K562 (cell line): Measurements from ENCODE around the gene SLAMF6. TPM values are rescaled to one million over a fixed set of nuclear protein-coding genes. Genes with fewer than 3 reads are reported as not detected.

Experiments used
- ATAC-seq: fragments of 200-7000 bp; cut with Tn5 transposase; 3 replicates; pipeline ENCODE4 v1.9.1; 2020; ENCODE audit warnings: moderate library complexity
- BruUV-seq: library from RNA; stranded (reverse); fragments of 400-500 nt; replicated peaks from 2 replicates; lab custom pipeline; 2021; lab: Mats Ljungman, UMichigan
- CTCF ChIA-PET: fragments of 300-600 bp; formaldehyde crosslinking; extraction: SDS; loops from one replicate; lab custom pipeline; 2021; ENCODE audit warnings: low intra/inter-chr PET ratio; lab: Yijun Ruan, JAX
- POLR2A ChIA-PET: fragments of 300-600, 350-650 bp; sonication (Branson Sonifier 250); formaldehyde crosslinking; extraction: SDS; loops from one replicate; lab custom pipeline; 2021; ENCODE audit warnings: antibody characterized with exemption, inconsistent platforms; lab: Yijun Ruan, JAX
- DNase-seq, 4 experiments: peaks; one replicate each; pipeline versions ENCODE4 v3.0.0 to v3.0.0-alpha.2; 2011 to 2018; ENCODE audit warnings: low spot score in 3 of 4, mixed read lengths in 3 of 4; ENCODE audit errors: extremely low read depth in 1 of 4
- FAIRE-seq: peaks from 2 replicates; lab custom pipeline; 2011; peaks lifted over from hg19 to GRCh38; lab: Jason Lieb, UNC
- H2AFZ ChIP-seq: 2 replicates; pipeline ENCODE4 v1.6.0; 2011; ENCODE audit warnings: low read depth, low read length, control low read depth, inconsistent platforms
- H3K27ac ChIP-seq: fragments of 200-600 bp; 3 replicates; pipeline ENCODE4 v1.8.0; 2011; ENCODE audit warnings: low read depth, mild to moderate bottlenecking, control low read depth, inconsistent platforms, low read length, moderate library complexity, mixed read lengths; ENCODE audit errors: extremely low read depth
- H3K27me3 ChIP-seq, 2 experiments: fragments of 300-600 bp in 1 of 2; 2 replicates in 1 of 2; 3 replicates in 1 of 2; pipeline versions ENCODE4 v1.6.0 to v1.8.0; 2011; ENCODE audit warnings: inconsistent platforms in 2 of 2, low read length in 2 of 2, mild to moderate bottlenecking in 1 of 2, mixed read lengths in 1 of 2, moderate library complexity in 1 of 2; ENCODE audit not compliant: control insufficient read depth in 2 of 2, insufficient read depth in 2 of 2
- H3K36me3 ChIP-seq: fragments of 300-600 bp; 3 replicates; pipeline ENCODE4 v1.8.0; 2011; ENCODE audit warnings: mild to moderate bottlenecking, low read length, inconsistent platforms; ENCODE audit not compliant: control insufficient read depth, insufficient read depth
- H3K4me1 ChIP-seq, 2 experiments: fragments of 200-600 bp in 1 of 2; replicated peaks in 1 of 2; 2 replicates in 1 of 2; 3 replicates in 1 of 2; pipeline versions ENCODE4 v1.5.1 to v1.8.0; 2011; ENCODE audit warnings: inconsistent platforms in 2 of 2, low read length in 2 of 2, mild to moderate bottlenecking in 1 of 2, mixed read lengths in 1 of 2, moderate library complexity in 1 of 2; ENCODE audit not compliant: control insufficient read depth in 2 of 2, insufficient read depth in 2 of 2
- H3K4me2 ChIP-seq: 2 replicates; pipeline ENCODE4 v1.6.1; 2011; ENCODE audit warnings: low read length, control low read depth, inconsistent platforms, mixed read lengths; ENCODE audit not compliant: insufficient read depth
- H3K4me3 ChIP-seq: fragments of 200-600 bp; sonication (generic), shearing (Covaris generic); 2 replicates; pipeline ENCODE4 v1.5.1; 2016; ENCODE audit warnings: control low read depth, inconsistent platforms
- H3K79me2 ChIP-seq: fragments of 200-600 bp; 3 replicates; pipeline ENCODE4 v1.8.0; 2011; ENCODE audit warnings: low read length, inconsistent platforms; ENCODE audit not compliant: control insufficient read depth, insufficient read depth
- H3K9ac ChIP-seq, 2 experiments: 2 replicates each; pipeline versions ENCODE4 v1.6.0 to v1.6.1; 2011; ENCODE audit warnings: low read depth in 2 of 2, low read length in 2 of 2, control low read depth in 1 of 2, inconsistent platforms in 1 of 2, mild to moderate bottlenecking in 1 of 2, mixed read lengths in 1 of 2; ENCODE audit not compliant: insufficient read depth in 1 of 2
- H3K9me1 ChIP-seq: one replicate; pipeline ENCODE4 v1.6.0; 2011; ENCODE audit warnings: inconsistent platforms, mild to moderate bottlenecking, low read length, moderate library complexity; ENCODE audit not compliant: control insufficient read depth, insufficient read depth
- H3K9me3 ChIP-seq: replicated peaks from 2 replicates; pipeline ENCODE4 v1.5.1; 2011; ENCODE audit warnings: low read depth, low read length, inconsistent platforms; ENCODE audit not compliant: control insufficient read depth, insufficient read depth
- H4K20me1 ChIP-seq: replicated peaks from 2 replicates; pipeline ENCODE4 v1.6.1; 2011; ENCODE audit warnings: low read length, inconsistent platforms, mixed read lengths; ENCODE audit not compliant: control insufficient read depth, insufficient read depth
- BRD9 ChIP-seq: fragments of 450-650 bp; IDR thresholded peaks from 2 replicates; pipeline ENCODE4 v1.6.1; 2018; ENCODE audit warnings: low read depth; ENCODE audit not compliant: partially characterized antibody
- CEBPB ChIP-seq: fragments of 450-650 bp; IDR thresholded peaks from 2 replicates; pipeline ENCODE4 v1.6.1; 2016; ENCODE audit warnings: missing genetic modification characterization, missing compliant biosample characterization
- CXXC5 ChIP-seq: fragments of 250-450 bp; sonication (Bioruptor Pico); IDR thresholded peaks from 2 replicates; pipeline ENCODE4 v1.8.0; 2022; ENCODE audit warnings: inconsistent platforms, mild to moderate bottlenecking, moderate library complexity
- HINFP ChIP-seq: fragments of 450-650 bp; conservative IDR thresholded peaks from 2 replicates; pipeline ENCODE4 v1.6.1; 2016; ENCODE audit warnings: missing genetic modification characterization, low read depth, mild to moderate bottlenecking, control low read depth, missing compliant biosample characterization
- MEF2D ChIP-seq: conservative IDR thresholded peaks from 2 replicates; pipeline ENCODE4 v1.6.1; 2016; ENCODE audit warnings: low read depth, missing genetic modification characterization, missing compliant biosample characterization
- NCOA2 ChIP-seq, 2 experiments: fragments of 450-650 bp; IDR thresholded peaks; 2 replicates each; pipeline ENCODE4 v1.6.1; 2018; ENCODE audit warnings: mild to moderate bottlenecking in 2 of 2, moderate library complexity in 1 of 2; ENCODE audit not compliant: partially characterized antibody in 2 of 2
- RCOR1 ChIP-seq, 2 experiments: IDR thresholded peaks; 2 replicates each; pipeline ENCODE4 v1.6.1; 2012; ENCODE audit warnings: low read depth in 2 of 2, low read length in 2 of 2, borderline replicate concordance in 1 of 2, improper control_type of control experiment in 1 of 2
- RFX5 ChIP-seq: IDR thresholded peaks from 2 replicates; pipeline ENCODE4 v1.6.1; 2011; ENCODE audit warnings: low read depth, mild to moderate bottlenecking, improper control_type of control experiment, low read length
- SMC3 ChIP-seq: conservative IDR thresholded peaks from 2 replicates; pipeline ENCODE4 v1.6.1; 2011; ENCODE audit warnings: low read depth, low read length, improper control_type of control experiment; ENCODE audit not compliant: insufficient read depth
- ZNF592 ChIP-seq: fragments of 450-650 bp; IDR thresholded peaks from 2 replicates; pipeline ENCODE4 v1.6.1; 2017; ENCODE audit warnings: antibody characterized with exemption, mild to moderate bottlenecking
- ZNF639 ChIP-seq, 2 experiments: fragments of 200-800 bp in 1 of 2; sonication (Bioruptor generic) in 1 of 2; sonication (generic) in 1 of 2; formaldehyde crosslinking in 1 of 2; IDR thresholded peaks in 1 of 2; conservative IDR thresholded peaks in 1 of 2; 2 replicates each; pipeline versions ENCODE4 v1.5.0 to v1.6.1; 2016 to 2020; ENCODE audit warnings: missing compliant biosample characterization in 1 of 2, missing genetic modification characterization in 1 of 2, missing genetic modification reagents in 1 of 2
- ZNF764 ChIP-seq: fragments of 250-450 bp; sonication (Bioruptor Pico); IDR thresholded peaks from 2 replicates; pipeline ENCODE4 v1.4.0; 2020; ENCODE audit warnings: low read depth, mild to moderate bottlenecking, moderate library complexity
- WGBS: fragments of 100-300 bp; shearing (Covaris generic); methylation state at CpG from one replicate; pipeline ENCODE4 v1.1.6; 2016; ENCODE audit warnings: low coverage, mixed read lengths; ENCODE audit not compliant: insufficient coverage; ENCODE audit errors: missing lambda C conversion rate; 5-methylcytosine and 5-hydroxymethylcytosine counted together
- in situ Hi-C: fragments of 300-500 bp; cut with MboI; formaldehyde crosslinking; loops from 4 replicates; pipeline ENCODE4 v1.15.0; 2018; ENCODE audit warnings: inconsistent platforms, mixed read lengths
- intact Hi-C: fragments of 100-400 bp; cut with micrococcal nuclease; formaldehyde crosslinking; loops from 2 replicates; pipeline ENCODE4 v1.14.2; 2022
- polyA plus RNA-seq, 8 experiments: library from polyadenylated mRNA; depleted of rRNA in 4 of 8; stranded (reverse) in 5 of 8; unstranded in 3 of 8; fragments of >200 nt; fragmentation: Nextera tagmentation in 2 of 8; fragmentation: Illumina TruSeq in 1 of 8; extraction: Ambion mirVana in 2 of 8; extraction: Trizol in 1 of 8; gene quantifications; 2 replicates each; pipeline versions ENCODE4 v1.2.1 to v1.2.3, GENCODE V29; 2011 to 2014; ENCODE audit warnings: inconsistent platforms in 1 of 8, missing spikeins in 1 of 8
- total RNA-seq, 7 experiments: library from RNA; depleted of rRNA in 6 of 7; stranded (reverse); fragments of >200 nt in 6 of 7; fragmentation: Illumina TruSeq in 2 of 7; extraction: Trizol in 2 of 7; gene quantifications; 2 replicates each; pipeline versions ENCODE4 v1.2.1 to v1.2.3, GENCODE V29; 2011 to 2021; ENCODE audit warnings: low replicate concordance in 1 of 7

Gene SLAMF6
- total and polyA plus RNA-seq, 9 of the 15 experiments (the other 6 are each of a cell fraction or from before 2014, with no cell fraction given) = 0.56 to 4.8 (median 1.1) TPM

- TF ChIP-seq RFX5 = no peak
- TF ChIP-seq CEBPB = peak; percentile 41
- TF ChIP-seq HINFP = peak; percentile 45; the same call in 1 of the 2 replicates
- 0 out of 4 replicates have a peak, but pooled peaks of 1 of the 2 experiments have one; percentile 18 for TF ChIP-seq RCOR1 (IDR thresholded peaks at IDR 0.05; ENCODE audit: borderline replicate concordance in 1 of 2, low read depth in 2 of 2, low read length in 2 of 2)
- peak; percentile 60 for TF ChIP-seq MEF2D (tag)
These were observed 23.9 kb upstream of the SLAMF6 start (continued) for GRCh38 chr1:160546942-160547341.

GRCh38 chr1:160544647-160545046, 21.6 kb upstream of the SLAMF6 start:
- Histone ChIP-seq H4K20me1 (no peaks in the 10 kb centered on the region), H2AFZ (peak overlapping the region; percentile 60; the same call in 1 of the 2 replicates), H3K9me3 (no peaks in the 10 kb centered on the region; the same call in 1 of the 2 replicates), H3K36me3 (no peaks in the 10 kb centered on the region; the same call in 2 of the 3 replicates), H3K4me1 (peaks cover 39 to 69% of the 10 kb centered on the region in 2 experiments), H3K27me3 (no peaks in the 10 kb centered on the region), H3K79me2 (no peaks in the 10 kb centered on the region), H3K9ac (no peak overlapping the region), H3K4me3 (no peak overlapping the region), H3K4me2 (no peak overlapping the region), H3K27ac (peak overlapping the region; percentile 32; the same call in 1 of the 3 replicates), H3K9me1 (no peaks in the 10 kb centered on the region)
- POLR2A ChIA-PET = interaction anchor here (1.1 kb wide), 1 partner anchor 11 kb away, joined by 3 read pairs; no protein-coding TSS in a partner anchor
- CTCF ChIA-PET = no interaction called here
- BruUV-seq = no TSS peak
- intact Hi-C loops (loop anchor here (5.0 kb wide), 2 partner anchors 47 to 123 kb away; no protein-coding TSS in a partner anchor), in situ Hi-C loops (no loop called here)
- DNase-seq (peak; percentile 31 to 65 (median 41)), ATAC-seq (peak; percentile 28), FAIRE-seq (peak; percentile 74)
- 100% methylated on average over 1 of the region's 1 CpG for WGBS
- no peak for TF ChIP-seq BRD9
- no peak for TF ChIP-seq ZNF764 (CRISPR knock-in tag)
- peak; percentile 37; the same call in 1 of the 2 replicates for TF ChIP-seq SMC3
- no peak for TF ChIP-seq NCOA2 (IDR thresholded peaks at IDR 0.05; ENCODE audit: partially characterized antibody in 2 of 2)
- peak; percentile 81 for TF ChIP-seq ZNF592
- 0 out of 2 replicates have a peak, but pooled peaks have one; percentile 35 for TF ChIP-seq CXXC5 (CRISPR knock-in tag)
- TF ChIP-seq ZNF639 (CRISPR knock-in tag; conservative IDR thresholded peaks at IDR 0.05 in 1 of 2, IDR thresholded peaks at IDR 0.05 in 1 of 2) = 0 out of 4 replicates have a peak, but pooled peaks of 1 of the 2 experiments have one; percentile 42
